ENCODE results near the gene B3GALT2. TPM values are rescaled to one million over a fixed set of nuclear protein-coding genes. Genes with fewer than 3 reads are reported as not detected.

The B3GALT2 gene, protein sequence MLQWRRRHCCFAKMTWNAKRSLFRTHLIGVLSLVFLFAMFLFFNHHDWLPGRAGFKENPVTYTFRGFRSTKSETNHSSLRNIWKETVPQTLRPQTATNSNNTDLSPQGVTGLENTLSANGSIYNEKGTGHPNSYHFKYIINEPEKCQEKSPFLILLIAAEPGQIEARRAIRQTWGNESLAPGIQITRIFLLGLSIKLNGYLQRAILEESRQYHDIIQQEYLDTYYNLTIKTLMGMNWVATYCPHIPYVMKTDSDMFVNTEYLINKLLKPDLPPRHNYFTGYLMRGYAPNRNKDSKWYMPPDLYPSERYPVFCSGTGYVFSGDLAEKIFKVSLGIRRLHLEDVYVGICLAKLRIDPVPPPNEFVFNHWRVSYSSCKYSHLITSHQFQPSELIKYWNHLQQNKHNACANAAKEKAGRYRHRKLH
- total RNA-seq, result under 1 TPM in 3 of 4 donors, not detected in 1; 0.17 to 0.65 (median 0.22) TPM

DNA sequence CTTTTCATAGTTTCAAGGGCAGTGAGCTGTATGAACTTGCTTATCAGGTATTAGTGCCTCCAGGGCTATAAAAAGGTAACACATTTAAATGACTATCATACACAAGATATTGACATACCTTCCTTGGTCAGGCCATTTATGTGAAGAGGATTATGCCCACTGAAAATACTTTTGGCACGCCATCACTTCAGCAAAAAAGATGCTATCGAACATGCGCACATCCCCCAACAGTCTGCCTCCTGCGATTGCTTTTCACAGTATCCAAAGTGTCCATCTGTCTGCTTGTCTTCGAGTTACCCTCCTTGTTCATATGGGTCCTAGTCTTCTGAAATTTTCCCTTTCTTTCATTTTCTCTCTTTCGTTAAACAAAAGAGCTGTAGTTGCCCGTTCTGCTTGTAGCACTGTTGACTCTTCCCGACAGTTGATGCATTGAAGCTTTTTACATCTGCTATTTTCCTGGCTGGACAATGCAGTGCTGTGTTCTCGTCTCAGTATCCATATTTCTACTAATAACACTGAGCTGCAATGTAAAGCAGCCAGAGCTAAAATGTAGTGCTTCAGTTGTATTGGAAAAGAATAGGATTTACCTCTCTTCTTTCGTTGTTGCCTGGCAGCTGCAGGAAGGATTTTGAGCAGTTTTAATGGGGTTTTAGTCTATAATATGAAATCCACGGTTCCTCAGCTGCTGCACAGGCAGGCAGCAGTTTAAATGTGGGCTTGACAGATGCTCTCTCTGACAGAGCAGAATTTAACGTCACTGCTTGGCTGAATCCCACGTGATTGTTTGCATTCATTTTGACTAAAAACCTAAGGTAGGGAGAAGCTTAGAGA, at the start of gene B3GALT2:
Gene B3GALT2 (minus strand): TSS at position 713 of the 831 bp plus-strand sequence. CDS start 5,051 bp downstream, outside the sequence.
- TF ChIP-seq, protein P1, sequence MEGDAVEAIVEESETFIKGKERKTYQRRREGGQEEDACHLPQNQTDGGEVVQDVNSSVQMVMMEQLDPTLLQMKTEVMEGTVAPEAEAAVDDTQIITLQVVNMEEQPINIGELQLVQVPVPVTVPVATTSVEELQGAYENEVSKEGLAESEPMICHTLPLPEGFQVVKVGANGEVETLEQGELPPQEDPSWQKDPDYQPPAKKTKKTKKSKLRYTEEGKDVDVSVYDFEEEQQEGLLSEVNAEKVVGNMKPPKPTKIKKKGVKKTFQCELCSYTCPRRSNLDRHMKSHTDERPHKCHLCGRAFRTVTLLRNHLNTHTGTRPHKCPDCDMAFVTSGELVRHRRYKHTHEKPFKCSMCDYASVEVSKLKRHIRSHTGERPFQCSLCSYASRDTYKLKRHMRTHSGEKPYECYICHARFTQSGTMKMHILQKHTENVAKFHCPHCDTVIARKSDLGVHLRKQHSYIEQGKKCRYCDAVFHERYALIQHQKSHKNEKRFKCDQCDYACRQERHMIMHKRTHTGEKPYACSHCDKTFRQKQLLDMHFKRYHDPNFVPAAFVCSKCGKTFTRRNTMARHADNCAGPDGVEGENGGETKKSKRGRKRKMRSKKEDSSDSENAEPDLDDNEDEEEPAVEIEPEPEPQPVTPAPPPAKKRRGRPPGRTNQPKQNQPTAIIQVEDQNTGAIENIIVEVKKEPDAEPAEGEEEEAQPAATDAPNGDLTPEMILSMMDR (IDR thresholded peaks at IDR 0.05; ENCODE audit: low read depth), result no peak

DNA sequence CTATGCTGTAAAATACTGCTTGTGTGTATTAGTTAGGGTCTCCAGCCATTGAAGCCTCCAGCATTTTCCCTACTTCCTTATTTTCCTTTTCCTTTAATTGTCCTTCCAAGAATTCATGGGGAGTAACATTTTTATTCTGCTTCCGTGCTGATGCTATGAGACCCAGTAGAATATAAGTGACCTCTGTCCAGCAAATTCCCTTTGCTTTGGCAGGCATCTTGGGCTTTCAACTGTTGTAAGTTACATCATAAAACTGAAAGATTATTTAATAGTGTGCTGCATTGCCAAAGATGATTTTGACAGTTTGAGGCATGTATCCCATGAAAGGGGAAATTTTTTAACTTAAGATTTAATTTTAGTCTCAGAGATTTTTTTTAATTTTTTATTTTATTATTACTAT, 48.1 kb upstream of the B3GALT2 start:
- TF ChIP-seq, protein P1 (IDR thresholded peaks at IDR 0.05; ENCODE audit: low read depth), result no peak

DNA sequence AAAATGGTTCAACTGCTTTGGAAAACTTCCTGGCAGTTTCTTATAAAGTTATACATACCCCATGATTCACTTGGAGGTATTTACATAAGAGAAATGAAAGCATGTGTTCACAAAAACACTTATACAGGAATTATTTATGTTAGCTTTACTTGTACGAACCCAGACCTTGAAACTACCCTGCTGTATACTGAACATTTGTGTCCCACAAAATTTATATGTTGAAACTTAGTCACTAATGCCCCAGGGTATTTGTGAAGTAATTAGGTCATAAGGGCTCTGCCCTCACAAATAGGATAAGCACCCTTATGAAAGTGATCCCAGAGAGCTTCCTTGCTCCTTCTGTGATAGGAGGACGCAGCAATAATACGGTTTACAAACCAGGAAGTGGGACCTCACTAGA, 42.7 kb upstream of the B3GALT2 start:
- TF ChIP-seq, protein P1 (IDR thresholded peaks at IDR 0.05; ENCODE audit: low read depth), result no peak

DNA sequence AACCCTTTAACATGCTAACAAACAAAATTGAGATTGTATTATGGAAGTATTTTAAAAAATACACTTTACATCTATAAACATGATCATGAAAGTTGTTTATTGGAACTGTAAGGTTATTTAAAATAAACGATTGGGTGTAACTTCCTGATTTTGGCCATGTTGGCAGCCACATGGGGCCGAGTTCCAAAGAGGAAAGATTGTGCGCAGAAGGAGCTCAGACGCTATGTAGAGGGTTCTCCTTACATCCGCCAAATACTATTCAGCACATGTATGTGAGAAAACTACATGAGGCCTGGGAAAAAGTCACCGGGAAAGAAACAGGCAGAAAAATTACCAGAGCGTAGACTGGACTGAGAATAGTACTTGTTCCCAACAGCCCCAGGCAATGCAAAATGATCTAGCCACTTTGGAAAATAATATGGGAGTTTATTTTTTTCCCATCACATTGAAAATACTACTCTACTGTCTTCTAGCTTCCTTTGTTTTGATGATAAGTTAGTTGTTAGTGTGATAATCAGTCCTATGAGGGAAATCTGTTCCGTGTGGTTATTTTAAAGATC, 35.7 kb upstream of the B3GALT2 start:
- TF ChIP-seq, protein P1 (IDR thresholded peaks at IDR 0.05; ENCODE audit: low read depth), result no peak

DNA sequence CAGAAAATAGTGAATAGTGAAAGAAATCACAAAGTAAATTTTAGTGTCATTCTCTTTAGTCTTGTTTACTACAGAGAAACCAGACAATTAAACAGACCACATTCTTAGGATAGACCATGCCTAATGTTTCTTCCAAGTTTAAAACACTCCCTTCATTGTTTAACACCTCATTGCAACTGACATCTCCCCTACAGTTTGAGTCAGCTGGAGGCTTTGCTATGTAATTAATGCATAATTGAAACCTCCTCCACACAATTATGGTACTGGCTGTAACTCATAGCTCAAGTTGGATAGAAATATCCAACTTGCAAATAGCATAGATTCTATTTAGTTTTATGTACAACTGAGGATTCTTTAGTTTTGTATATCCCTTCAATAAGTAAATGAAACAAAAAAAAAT, 35.2 kb upstream of the B3GALT2 start:
- TF ChIP-seq, protein P1 (IDR thresholded peaks at IDR 0.05; ENCODE audit: low read depth), result no peak

DNA sequence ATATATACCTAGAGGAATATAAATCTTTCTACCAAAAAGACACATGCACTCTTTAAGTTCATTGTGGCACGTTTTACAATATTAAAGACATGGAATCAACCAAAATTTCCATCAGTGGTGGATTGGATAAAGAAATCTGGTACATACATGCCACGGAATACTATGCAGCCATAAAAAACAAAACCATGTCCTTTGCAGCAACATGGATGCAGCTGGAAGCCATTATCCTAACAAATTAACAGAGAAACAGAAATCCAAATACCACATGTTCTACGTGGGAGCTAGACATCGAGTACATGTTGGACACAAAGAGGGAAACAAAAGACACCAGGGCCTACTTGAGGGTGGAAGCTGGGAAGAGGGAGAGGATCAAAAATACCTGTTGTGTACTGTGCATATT, 33.0 kb upstream of the B3GALT2 start:
- TF ChIP-seq, protein P1 (IDR thresholded peaks at IDR 0.05; ENCODE audit: low read depth), result no peak

DNA sequence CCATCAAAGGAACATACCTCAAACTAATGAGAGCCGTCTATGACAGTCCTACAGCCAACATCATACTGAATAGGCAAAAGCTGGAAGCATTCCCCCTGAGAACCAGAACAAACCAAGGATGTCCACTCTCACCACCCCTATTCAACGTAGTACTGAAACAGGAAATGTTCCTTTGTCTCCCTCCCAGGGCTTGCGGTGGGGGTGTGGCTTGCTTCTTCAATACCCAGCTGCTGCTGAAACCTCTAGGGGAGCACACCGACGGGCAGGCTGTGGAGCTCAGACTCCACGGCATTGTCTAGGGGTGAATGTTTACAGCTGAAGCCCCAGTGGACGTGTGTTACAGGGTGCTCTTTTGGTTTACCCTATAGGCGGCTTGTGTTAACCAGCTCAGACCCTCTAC, 30.5 kb upstream of the B3GALT2 start:
- TF ChIP-seq, protein P1 (IDR thresholded peaks at IDR 0.05; ENCODE audit: low read depth), result no peak
